GM23338 (cell line): ENCODE data around the gene DCBLD1.

Experiments used
- EZH2 ChIP-seq: fragments of 200-600 bp; sonication (generic); IDR thresholded peaks from one replicate; pipeline ENCODE4 v1.8.0; 2017; ENCODE audit warnings: antibody characterized with exemption, mild to moderate bottlenecking, low read depth; ENCODE audit not compliant: unreplicated experiment
- POLR2AphosphoS5 ChIP-seq: IDR thresholded peaks from 2 replicates; pipeline ENCODE4 v1.6.1; 2016; ENCODE audit warnings: antibody characterized with exemption, low read depth
- TF ChIP-seq, protein P1 (sequence below), 2 experiments: fragments of 200-600 bp in 1 of 2; sonication (generic) in 1 of 2; conservative IDR thresholded peaks; 2 replicates each; pipeline versions ENCODE4 v1.5.1 to v1.6.1; 2016 to 2017; ENCODE audit warnings: antibody characterized with exemption in 2 of 2, low read depth in 2 of 2, mild to moderate bottlenecking in 2 of 2, moderate library complexity in 1 of 2

DNA sequence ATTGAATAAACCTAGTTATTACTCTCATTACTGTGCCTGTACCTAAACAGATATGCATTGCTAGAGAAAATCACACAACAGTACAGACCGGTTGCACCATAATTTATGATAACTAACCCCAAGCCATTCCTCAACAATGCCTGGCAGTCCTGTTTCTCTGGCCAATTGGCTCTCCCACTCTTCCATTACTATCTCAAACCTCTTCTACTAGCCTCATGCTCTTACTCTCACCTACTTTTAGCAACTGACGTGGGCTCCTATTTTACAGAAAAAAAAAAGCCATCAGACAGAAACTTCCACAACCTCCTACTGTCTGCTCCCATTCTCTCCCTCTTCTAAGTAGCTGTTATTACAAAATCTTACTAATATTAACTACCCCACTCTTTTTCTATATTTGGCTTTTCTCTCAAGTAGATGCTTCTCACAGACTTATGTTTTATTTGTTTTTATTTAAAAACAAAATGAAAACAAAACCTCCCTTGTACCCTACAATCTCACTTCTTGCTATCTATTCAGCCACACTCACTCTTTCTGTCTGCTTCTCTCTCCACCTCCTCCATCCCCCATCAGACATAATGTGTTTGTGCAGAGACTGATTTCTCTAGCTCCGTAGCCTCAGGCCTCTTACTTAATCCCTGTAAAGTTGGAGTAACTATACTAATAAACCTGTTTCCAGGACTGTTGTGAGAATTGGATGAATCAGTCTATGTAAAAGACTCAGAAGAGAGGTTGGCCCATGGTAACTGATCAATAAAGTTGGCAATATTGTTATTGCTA lies 110.7 kb downstream of the DCBLD1 start:
- TF ChIP-seq, protein P1, sequence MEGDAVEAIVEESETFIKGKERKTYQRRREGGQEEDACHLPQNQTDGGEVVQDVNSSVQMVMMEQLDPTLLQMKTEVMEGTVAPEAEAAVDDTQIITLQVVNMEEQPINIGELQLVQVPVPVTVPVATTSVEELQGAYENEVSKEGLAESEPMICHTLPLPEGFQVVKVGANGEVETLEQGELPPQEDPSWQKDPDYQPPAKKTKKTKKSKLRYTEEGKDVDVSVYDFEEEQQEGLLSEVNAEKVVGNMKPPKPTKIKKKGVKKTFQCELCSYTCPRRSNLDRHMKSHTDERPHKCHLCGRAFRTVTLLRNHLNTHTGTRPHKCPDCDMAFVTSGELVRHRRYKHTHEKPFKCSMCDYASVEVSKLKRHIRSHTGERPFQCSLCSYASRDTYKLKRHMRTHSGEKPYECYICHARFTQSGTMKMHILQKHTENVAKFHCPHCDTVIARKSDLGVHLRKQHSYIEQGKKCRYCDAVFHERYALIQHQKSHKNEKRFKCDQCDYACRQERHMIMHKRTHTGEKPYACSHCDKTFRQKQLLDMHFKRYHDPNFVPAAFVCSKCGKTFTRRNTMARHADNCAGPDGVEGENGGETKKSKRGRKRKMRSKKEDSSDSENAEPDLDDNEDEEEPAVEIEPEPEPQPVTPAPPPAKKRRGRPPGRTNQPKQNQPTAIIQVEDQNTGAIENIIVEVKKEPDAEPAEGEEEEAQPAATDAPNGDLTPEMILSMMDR (conservative IDR thresholded peaks at IDR 0.05; ENCODE audit: low read depth in 2 of 2): no peak
- TF ChIP-seq POLR2AphosphoS5: no peak
- TF ChIP-seq EZH2: no peak
